SK-N-MC (cell line): ENCODE measurements around the gene DGKE.

Source experiments
- EZH2 ChIP-seq: fragments of 200-600 bp; sonication (generic); IDR thresholded peaks from one replicate; pipeline ENCODE4 v1.6.1; 2017; ENCODE audit warnings: antibody characterized with exemption
- FOXP2 ChIP-seq: optimal IDR thresholded peaks from 2 replicates; pipeline ENCODE3; 2011; ENCODE audit warnings: mild to moderate bottlenecking, moderate library complexity; ENCODE audit not compliant: insufficient read depth; ENCODE audit errors: extremely low read length, control extremely low read depth
- POLR2AphosphoS5 ChIP-seq: IDR thresholded peaks from 2 replicates; pipeline ENCODE4 v1.6.1; 2012; ENCODE audit warnings: mild to moderate bottlenecking, low read depth, low read length, borderline replicate concordance

- TF ChIP-seq POLR2AphosphoS5, result no peak
- TF ChIP-seq EZH2, result no peak
- no peak for TF ChIP-seq FOXP2
Observed at GRCh38 chr17:56804454-56804853, 29.5 kb upstream of the DGKE start.
